Right forelimb (tissue), 1 donor: ENCODE results near the gene RPAP2.
"Not testable (repeated sequence)": the region's sequence is repeated elsewhere in the genome, so short reads cannot be mapped to it uniquely, and the experiment has no call there.

Experiments
- DNase-seq: peaks from one replicate; pipeline ENCODE4 v3.0.0-alpha.2; 2018

Gene RPAP2

GRCh38 chr1:92323473-92324453 is 24.9 kb downstream of the RPAP2 start:
- DNase-seq, result no peak

- no peak for DNase-seq
Measured at GRCh38 chr1:92324784-92325183, 25.9 kb downstream of the RPAP2 start.

- no peak for DNase-seq
Measured at GRCh38 chr1:92326681-92327080, 27.8 kb downstream of the RPAP2 start.

- DNase-seq, result no peak
Measured at GRCh38 chr1:92327794-92328193, 28.9 kb downstream of the RPAP2 start.

GRCh38 chr1:92329347-92330129 is 30.7 kb downstream of the RPAP2 start:
- no peak for DNase-seq

GRCh38 chr1:92333668-92334067 is 34.8 kb downstream of the RPAP2 start:
- no peak for DNase-seq

- no peak for DNase-seq
Measured at GRCh38 chr1:92340154-92340553, 41.3 kb downstream of the RPAP2 start.

GRCh38 chr1:92342401-92342800 is 43.5 kb downstream of the RPAP2 start:
- DNase-seq, result no peak

- no peak for DNase-seq
Measured at GRCh38 chr1:92343061-92343460, 44.2 kb downstream of the RPAP2 start.

GRCh38 chr1:92346866-92347640 is 48.2 kb downstream of the RPAP2 start:
- no peak for DNase-seq

- no peak for DNase-seq
Measured at GRCh38 chr1:92352856-92353255, 54.0 kb downstream of the RPAP2 start.

GRCh38 chr1:92354259-92354658 is 55.4 kb downstream of the RPAP2 start:
- DNase-seq, result no peak

- DNase-seq, result no peak
Measured at GRCh38 chr1:92356956-92357355, 58.1 kb downstream of the RPAP2 start.

- not testable (repeated sequence) for DNase-seq
Measured at GRCh38 chr1:92359382-92359781, 60.5 kb downstream of the RPAP2 start.

- DNase-seq, result no peak
Measured at GRCh38 chr1:92359986-92360385, 61.1 kb downstream of the RPAP2 start.

GRCh38 chr1:92362970-92363369 is 64.1 kb downstream of the RPAP2 start:
- DNase-seq, result no peak

GRCh38 chr1:92363401-92363800 is 64.5 kb downstream of the RPAP2 start:
- no peak for DNase-seq

- DNase-seq, result no peak
Measured at GRCh38 chr1:92365378-92366039, 66.7 kb downstream of the RPAP2 start.

GRCh38 chr1:92366040-92366395 is 67.2 kb downstream of the RPAP2 start:
- DNase-seq, result no peak

- no peak for DNase-seq
Measured at GRCh38 chr1:92367496-92367895, 68.6 kb downstream of the RPAP2 start.

GRCh38 chr1:92372164-92372563 is 73.3 kb downstream of the RPAP2 start:
- no peak for DNase-seq

- DNase-seq, result no peak
Measured at GRCh38 chr1:92374223-92374622, 75.4 kb downstream of the RPAP2 start.

- DNase-seq, result no peak
Measured at GRCh38 chr1:92376345-92376744, 77.5 kb downstream of the RPAP2 start.
